ENCODE results near the gene THSD7B.
"Not testable (repeated sequence)": the region's sequence is repeated elsewhere in the genome, so short reads cannot be mapped to it uniquely, and the experiment has no call there.

The THSD7B gene

GRCh38 chr2:136956050-136956449 is 190.7 kb downstream of the THSD7B start:
- DNase-seq: no peak

GRCh38 chr2:136957044-136957443 is 191.7 kb downstream of the THSD7B start:
- DNase-seq: no peak

GRCh38 chr2:136962105-136962725 is 196.9 kb downstream of the THSD7B start:
- DNase-seq: no peak

GRCh38 chr2:136966485-136966884 is 201.1 kb downstream of the THSD7B start:
- no peak for DNase-seq

GRCh38 chr2:136980303-136980702 is 215.0 kb downstream of the THSD7B start:
- no peak for DNase-seq

GRCh38 chr2:136981689-136982088 is 216.3 kb downstream of the THSD7B start:
- DNase-seq: not testable (repeated sequence)

- no peak for DNase-seq
Observed at GRCh38 chr2:136985044-136985443, 219.7 kb downstream of the THSD7B start.

- no peak for DNase-seq
Observed at GRCh38 chr2:136986605-136987221, 221.4 kb downstream of the THSD7B start.

- DNase-seq: no peak
Observed at GRCh38 chr2:136990316-136990715, 225.0 kb downstream of the THSD7B start.

GRCh38 chr2:136994793-136995192 is 229.4 kb downstream of the THSD7B start:
- no peak for DNase-seq

GRCh38 chr2:136997557-136997956 is 232.2 kb downstream of the THSD7B start:
- DNase-seq: no peak

GRCh38 chr2:137000811-137001210 is 235.5 kb downstream of the THSD7B start:
- no peak for DNase-seq

- no peak for DNase-seq
Observed at GRCh38 chr2:137002896-137003295, 237.6 kb downstream of the THSD7B start.

- no peak for DNase-seq
Observed at GRCh38 chr2:137005210-137005609, 239.9 kb downstream of the THSD7B start.

- DNase-seq: no peak
Observed at GRCh38 chr2:137007938-137008337, 242.6 kb downstream of the THSD7B start.

- no peak for DNase-seq
Observed at GRCh38 chr2:137009953-137010352, 244.6 kb downstream of the THSD7B start.

- no peak for DNase-seq
Observed at GRCh38 chr2:137020452-137021196, 255.3 kb downstream of the THSD7B start.

GRCh38 chr2:137021763-137022162 is 256.4 kb downstream of the THSD7B start:
- DNase-seq: no peak

GRCh38 chr2:137023205-137023604 is 257.9 kb downstream of the THSD7B start:
- DNase-seq: no peak

GRCh38 chr2:137031731-137032130 is 266.4 kb downstream of the THSD7B start:
- no peak for DNase-seq

GRCh38 chr2:137036619-137037018 is 271.3 kb downstream of the THSD7B start:
- no peak for DNase-seq

- DNase-seq: no peak
Observed at GRCh38 chr2:137039482-137040152, 274.3 kb downstream of the THSD7B start.

GRCh38 chr2:137047369-137047768 is 282.0 kb downstream of the THSD7B start:
- DNase-seq: no peak

GRCh38 chr2:137048455-137048854 is 283.1 kb downstream of the THSD7B start:
- no peak for DNase-seq
